ENCODE measurements around the gene SENP8.

SENP8 gene

GRCh38 chr15:72124218-72124617, 6.0 kb downstream of the SENP8 start:
- Mint-ChIP-seq H3K36me3 (ENCODE audit: insufficient read depth) (no peaks in the 10 kb centered on the region), H3K27ac (ENCODE audit: low read depth) (no peak overlapping the region), H3K4me1 (no peaks in the 10 kb centered on the region), H3K4me3 (no peak overlapping the region), H3K9me3 (no peaks in the 10 kb centered on the region), H3K27me3 (no peaks in the 10 kb centered on the region)
- ATAC-seq (replicated peaks; ENCODE audit: extremely low read depth, poor library complexity, severe bottlenecking) (no peak), DNase-seq (ENCODE audit: low spot score in 2 of 2) (no peak)

- H3K9me3 Mint-ChIP-seq, result no peaks in the 10 kb centered on the region
- no peak overlapping the region for H3K4me3 Mint-ChIP-seq
- no peak overlapping the region for H3K27ac Mint-ChIP-seq (ENCODE audit: low read depth)
- no peaks in the 10 kb centered on the region for H3K36me3 Mint-ChIP-seq (ENCODE audit: insufficient read depth)
- no peaks in the 10 kb centered on the region for H3K27me3 Mint-ChIP-seq
- no peaks in the 10 kb centered on the region for H3K4me1 Mint-ChIP-seq
- no peak for ATAC-seq (replicated peaks; ENCODE audit: extremely low read depth, poor library complexity, severe bottlenecking)
- DNase-seq (ENCODE audit: low spot score in 2 of 2), result no peak
These were observed 9.6 kb downstream of the SENP8 start for GRCh38 chr15:72127724-72128322.

GRCh38 chr15:72128359-72128758, 10.2 kb downstream of the SENP8 start:
- Mint-ChIP-seq H3K9me3 (no peaks in the 10 kb centered on the region), H3K27ac (ENCODE audit: low read depth) (no peak overlapping the region), H3K27me3 (no peaks in the 10 kb centered on the region), H3K36me3 (ENCODE audit: insufficient read depth) (no peaks in the 10 kb centered on the region), H3K4me1 (no peaks in the 10 kb centered on the region), H3K4me3 (no peak overlapping the region)
- DNase-seq (ENCODE audit: low spot score in 2 of 2), result no peak
- ATAC-seq (replicated peaks; ENCODE audit: extremely low read depth, poor library complexity, severe bottlenecking), result no peak

- Mint-ChIP-seq H3K4me3 (no peak overlapping the region), H3K9me3 (no peaks in the 10 kb centered on the region), H3K36me3 (ENCODE audit: insufficient read depth) (no peaks in the 10 kb centered on the region), H3K4me1 (no peaks in the 10 kb centered on the region), H3K27ac (ENCODE audit: low read depth) (no peak overlapping the region), H3K27me3 (no peaks in the 10 kb centered on the region)
- ATAC-seq (replicated peaks; ENCODE audit: extremely low read depth, poor library complexity, severe bottlenecking) (no peak), DNase-seq (ENCODE audit: low spot score in 2 of 2) (no peak)
These were observed 12.1 kb downstream of the SENP8 start for GRCh38 chr15:72130272-72130671.

- Mint-ChIP-seq H3K4me1 (no peaks in the 10 kb centered on the region), H3K4me3 (no peak overlapping the region), H3K9me3 (no peaks in the 10 kb centered on the region), H3K36me3 (ENCODE audit: insufficient read depth) (no peaks in the 10 kb centered on the region), H3K27me3 (no peaks in the 10 kb centered on the region), H3K27ac (ENCODE audit: low read depth) (no peak overlapping the region)
- DNase-seq (ENCODE audit: low spot score in 2 of 2), result no peak
- ATAC-seq (replicated peaks; ENCODE audit: extremely low read depth, poor library complexity, severe bottlenecking), result no peak
These were observed 13.7 kb downstream of the SENP8 start for GRCh38 chr15:72131922-72132321.

- DNase-seq (ENCODE audit: low spot score in 2 of 2) (no peak), ATAC-seq (replicated peaks; ENCODE audit: extremely low read depth, poor library complexity, severe bottlenecking) (no peak)
- H3K9me3 Mint-ChIP-seq, result no peaks in the 10 kb centered on the region
- no peak overlapping the region for H3K27ac Mint-ChIP-seq (ENCODE audit: low read depth)
- no peak overlapping the region for H3K4me3 Mint-ChIP-seq
- H3K4me1 Mint-ChIP-seq, result no peaks in the 10 kb centered on the region
- H3K27me3 Mint-ChIP-seq, result no peaks in the 10 kb centered on the region
- H3K36me3 Mint-ChIP-seq (ENCODE audit: insufficient read depth), result no peaks in the 10 kb centered on the region
These were observed 15.0 kb downstream of the SENP8 start for GRCh38 chr15:72133211-72133610.

- no peak for ATAC-seq (replicated peaks; ENCODE audit: extremely low read depth, poor library complexity, severe bottlenecking)
- no peaks in the 10 kb centered on the region for H3K4me1 Mint-ChIP-seq
- no peaks in the 10 kb centered on the region for H3K36me3 Mint-ChIP-seq (ENCODE audit: insufficient read depth)
- no peak overlapping the region for H3K4me3 Mint-ChIP-seq
- DNase-seq (ENCODE audit: low spot score in 2 of 2), result no peak
- H3K9me3 Mint-ChIP-seq, result no peaks in the 10 kb centered on the region
- no peaks in the 10 kb centered on the region for H3K27me3 Mint-ChIP-seq
- H3K27ac Mint-ChIP-seq (ENCODE audit: low read depth), result no peak overlapping the region
These were observed 17.5 kb downstream of the SENP8 start for GRCh38 chr15:72135719-72136118.

GRCh38 chr15:72136170-72137051, 18.2 kb downstream of the SENP8 start:
- H3K9me3 Mint-ChIP-seq, result no peaks in the 10 kb centered on the region
- H3K36me3 Mint-ChIP-seq (ENCODE audit: insufficient read depth), result no peaks in the 10 kb centered on the region
- DNase-seq (ENCODE audit: low spot score in 2 of 2), result no peak
- no peaks in the 10 kb centered on the region for H3K4me1 Mint-ChIP-seq
- no peak overlapping the region for H3K27ac Mint-ChIP-seq (ENCODE audit: low read depth)
- H3K27me3 Mint-ChIP-seq, result no peaks in the 10 kb centered on the region
- ATAC-seq (replicated peaks; ENCODE audit: extremely low read depth, poor library complexity, severe bottlenecking), result no peak
- H3K4me3 Mint-ChIP-seq, result no peak overlapping the region

- Mint-ChIP-seq H3K4me1 (no peaks in the 10 kb centered on the region), H3K36me3 (ENCODE audit: insufficient read depth) (no peaks in the 10 kb centered on the region), H3K9me3 (no peaks in the 10 kb centered on the region), H3K4me3 (no peak overlapping the region), H3K27ac (ENCODE audit: low read depth) (no peak overlapping the region), H3K27me3 (no peaks in the 10 kb centered on the region)
- DNase-seq (ENCODE audit: low spot score in 2 of 2) (no peak), ATAC-seq (replicated peaks; ENCODE audit: extremely low read depth, poor library complexity, severe bottlenecking) (no peak)
These were observed 21.5 kb downstream of the SENP8 start for GRCh38 chr15:72139667-72140066.

GRCh38 chr15:72140088-72140487, 21.9 kb downstream of the SENP8 start:
- no peak overlapping the region for H3K4me3 Mint-ChIP-seq
- DNase-seq (ENCODE audit: low spot score in 2 of 2) (no peak), ATAC-seq (replicated peaks; ENCODE audit: extremely low read depth, poor library complexity, severe bottlenecking) (no peak)
- H3K27me3 Mint-ChIP-seq, result no peaks in the 10 kb centered on the region
- H3K36me3 Mint-ChIP-seq (ENCODE audit: insufficient read depth), result no peaks in the 10 kb centered on the region
- H3K27ac Mint-ChIP-seq (ENCODE audit: low read depth), result no peak overlapping the region
- no peaks in the 10 kb centered on the region for H3K4me1 Mint-ChIP-seq
- H3K9me3 Mint-ChIP-seq, result no peaks in the 10 kb centered on the region

- H3K9me3 Mint-ChIP-seq, result no peaks in the 10 kb centered on the region
- H3K27me3 Mint-ChIP-seq, result peaks cover 8% of the 10 kb centered on the region
- H3K36me3 Mint-ChIP-seq (ENCODE audit: insufficient read depth), result no peaks in the 10 kb centered on the region
- no peak overlapping the region for H3K4me3 Mint-ChIP-seq
- H3K4me1 Mint-ChIP-seq, result no peaks in the 10 kb centered on the region
- no peak for DNase-seq (ENCODE audit: low spot score in 2 of 2)
- no peak overlapping the region for H3K27ac Mint-ChIP-seq (ENCODE audit: low read depth)
- ATAC-seq (replicated peaks; ENCODE audit: extremely low read depth, poor library complexity, severe bottlenecking), result no peak
These were observed 23.2 kb downstream of the SENP8 start for GRCh38 chr15:72141171-72142084.

- DNase-seq (ENCODE audit: low spot score in 2 of 2) (no peak), ATAC-seq (replicated peaks; ENCODE audit: extremely low read depth, poor library complexity, severe bottlenecking) (no peak)
- no peaks in the 10 kb centered on the region for H3K4me1 Mint-ChIP-seq
- H3K27me3 Mint-ChIP-seq, result peaks cover 12% of the 10 kb centered on the region
- no peaks in the 10 kb centered on the region for H3K9me3 Mint-ChIP-seq
- H3K36me3 Mint-ChIP-seq (ENCODE audit: insufficient read depth), result no peaks in the 10 kb centered on the region
- H3K4me3 Mint-ChIP-seq, result no peak overlapping the region
- H3K27ac Mint-ChIP-seq (ENCODE audit: low read depth), result no peak overlapping the region
These were observed 28.0 kb downstream of the SENP8 start for GRCh38 chr15:72146221-72146620.
